Cerebellar cortex (tissue), 1 donor: ENCODE data around the gene REEP1.
"Not testable (repeated sequence)": the region's sequence is repeated elsewhere in the genome, so short reads cannot be mapped to it uniquely, and the experiment has no call there.

Experiments used
- DNase-seq: peaks from one replicate; pipeline ENCODE4 v3.0.0-alpha.2; 2015; ENCODE audit warnings: low spot score

Gene REEP1

GRCh38 chr2:86243950-86244733 lies 93.3 kb downstream of the REEP1 start:
- no peak for DNase-seq

- DNase-seq = no peak
These were observed 94.2 kb downstream of the REEP1 start for GRCh38 chr2:86243272-86243671.

GRCh38 chr2:86241611-86242010 lies 95.8 kb downstream of the REEP1 start:
- DNase-seq = no peak

- no peak for DNase-seq
These were observed 97.2 kb downstream of the REEP1 start for GRCh38 chr2:86240251-86240650.

- no peak for DNase-seq
These were observed 97.7 kb downstream of the REEP1 start for GRCh38 chr2:86239745-86240144.

GRCh38 chr2:86239326-86239725 lies 98.1 kb downstream of the REEP1 start:
- DNase-seq = no peak

GRCh38 chr2:86238354-86238753 lies 99.1 kb downstream of the REEP1 start:
- DNase-seq = no peak

GRCh38 chr2:86237172-86237571 lies 100.3 kb downstream of the REEP1 start:
- no peak for DNase-seq

- no peak for DNase-seq
These were observed 102.0 kb downstream of the REEP1 start for GRCh38 chr2:86235196-86235980.

GRCh38 chr2:86234563-86235131 lies 102.8 kb downstream of the REEP1 start:
- DNase-seq = no peak

- DNase-seq = no peak
These were observed 104.0 kb downstream of the REEP1 start for GRCh38 chr2:86233436-86233835.

- no peak for DNase-seq
These were observed 104.5 kb downstream of the REEP1 start for GRCh38 chr2:86232910-86233309.

- no peak for DNase-seq
These were observed 105.0 kb downstream of the REEP1 start for GRCh38 chr2:86232373-86232784.

- no peak for DNase-seq
These were observed 105.6 kb downstream of the REEP1 start for GRCh38 chr2:86231680-86232372.

GRCh38 chr2:86230961-86231360 lies 106.5 kb downstream of the REEP1 start:
- DNase-seq = no peak

GRCh38 chr2:86229221-86229620 lies 108.2 kb downstream of the REEP1 start:
- DNase-seq = no peak

- DNase-seq = not testable (repeated sequence)
These were observed 108.9 kb downstream of the REEP1 start for GRCh38 chr2:86228574-86228973.

- DNase-seq = no peak
These were observed 109.7 kb downstream of the REEP1 start for GRCh38 chr2:86227685-86228084.

- DNase-seq = no peak
These were observed 110.5 kb downstream of the REEP1 start for GRCh38 chr2:86226636-86227520.

GRCh38 chr2:86226070-86226469 lies 111.4 kb downstream of the REEP1 start:
- no peak for DNase-seq

GRCh38 chr2:86225581-86225980 lies 111.8 kb downstream of the REEP1 start:
- no peak for DNase-seq
